SJCRH30 (cell line): Measurements from ENCODE around the gene CYB561D2. TPM values are rescaled to one million over a fixed set of nuclear protein-coding genes. Genes with fewer than 3 reads are reported as not detected.
A peak's percentile ranks its signal among the peaks of the same experiment; 100 is the strongest.

Source experiments
- DNase-seq, 2 experiments: peaks; one replicate each; pipeline ENCODE4 v3.0.0-alpha.2; 2015 to 2020
- H3K27ac ChIP-seq: fragments of 250-450 bp; sonication (Bioruptor Pico); 2 replicates; pipeline ENCODE4 v1.5.1; 2020; ENCODE audit warnings: mild to moderate bottlenecking, moderate library complexity
- H3K27me3 ChIP-seq: fragments of 250-450 bp; sonication (Bioruptor Pico); 2 replicates; pipeline ENCODE4 v1.5.1; 2020; ENCODE audit warnings: mild to moderate bottlenecking, moderate library complexity
- H3K36me3 ChIP-seq: fragments of 250-450 bp; sonication (Bioruptor Pico); 2 replicates; pipeline ENCODE4 v1.5.1; 2020; ENCODE audit warnings: mild to moderate bottlenecking, moderate library complexity
- H3K4me1 ChIP-seq: fragments of 250-450 bp; sonication (Bioruptor Pico); 2 replicates; pipeline ENCODE4 v1.5.1; 2020; ENCODE audit warnings: mild to moderate bottlenecking, moderate library complexity
- H3K4me3 ChIP-seq: fragments of 250-450 bp; sonication (Bioruptor Pico); 2 replicates; pipeline ENCODE4 v1.5.1; 2020; ENCODE audit warnings: mild to moderate bottlenecking, moderate library complexity
- H3K9me3 ChIP-seq: fragments of 250-450 bp; sonication (Bioruptor Pico); replicated peaks from 2 replicates; pipeline ENCODE4 v1.5.1; 2020; ENCODE audit warnings: mild to moderate bottlenecking, moderate library complexity
- total RNA-seq: library from RNA; depleted of rRNA; stranded (reverse); fragments of >200 nt; shearing (Covaris generic); gene quantifications from 2 replicates; pipeline ENCODE4 v1.2.3, GENCODE V29; 2014

Gene CYB561D2
- total RNA-seq, 1 experiment from 2014 or later, result 6.5 TPM

GRCh38 chr3:50327943-50328691, 22.5 kb upstream of the CYB561D2 start, which contains the start of gene TUSC2:
TUSC2 (minus strand) TSS chr3:50328223; CDS start chr3:50328099, 124 bp downstream.
- no peaks in the 10 kb centered on the region for H3K27me3 ChIP-seq
- peak; percentile 95 to 97 for DNase-seq
- H3K27ac ChIP-seq, result peak within 1 kb of the TSS; percentile 11; the same call in 1 of the 2 replicates
- no peaks in the 10 kb centered on the region for H3K9me3 ChIP-seq
- peaks cover 23% of the 10 kb centered on the region; the same call in 1 of the 2 replicates for H3K36me3 ChIP-seq
- H3K4me3 ChIP-seq, result peak within 1 kb of the TSS; percentile 90
- peaks cover 4% of the 10 kb centered on the region; the same call in 1 of the 2 replicates for H3K4me1 ChIP-seq

GRCh38 chr3:50330330-50330729, 20.3 kb upstream of the CYB561D2 start:
- Histone ChIP-seq H3K36me3 (peaks cover 23% of the 10 kb centered on the region; the same call in 1 of the 2 replicates), H3K27me3 (no peaks in the 10 kb centered on the region), H3K27ac (no peak overlapping the region), H3K4me1 (no peaks in the 10 kb centered on the region), H3K9me3 (no peaks in the 10 kb centered on the region), H3K4me3 (no peak overlapping the region)
- DNase-seq, result no peak

- Histone ChIP-seq H3K9me3 (no peaks in the 10 kb centered on the region), H3K4me1 (peaks cover 4% of the 10 kb centered on the region; the same call in 1 of the 2 replicates), H3K36me3 (peaks cover 23% of the 10 kb centered on the region; the same call in 1 of the 2 replicates), H3K27ac (no peak overlapping the region), H3K4me3 (no peak overlapping the region), H3K27me3 (no peaks in the 10 kb centered on the region)
- no peak for DNase-seq
Measured at GRCh38 chr3:50331364-50331907, 19.2 kb upstream of the CYB561D2 start.

GRCh38 chr3:50333744-50334328, 16.8 kb upstream of the CYB561D2 start:
- H3K27me3 ChIP-seq, result no peaks in the 10 kb centered on the region
- H3K9me3 ChIP-seq, result no peaks in the 10 kb centered on the region
- H3K27ac ChIP-seq, result no peak overlapping the region
- peaks cover 23% of the 10 kb centered on the region; the same call in 1 of the 2 replicates for H3K36me3 ChIP-seq
- no peak overlapping the region for H3K4me3 ChIP-seq
- DNase-seq, result no peak
- peaks cover 4% of the 10 kb centered on the region; the same call in 1 of the 2 replicates for H3K4me1 ChIP-seq

GRCh38 chr3:50334339-50335075, 16.2 kb upstream of the CYB561D2 start:
- H3K4me3 ChIP-seq, result no peak overlapping the region
- no peak for DNase-seq
- peaks cover 4% of the 10 kb centered on the region; the same call in 1 of the 2 replicates for H3K4me1 ChIP-seq
- no peaks in the 10 kb centered on the region for H3K9me3 ChIP-seq
- peaks cover 23% of the 10 kb centered on the region; the same call in 1 of the 2 replicates for H3K36me3 ChIP-seq
- no peak overlapping the region for H3K27ac ChIP-seq
- no peaks in the 10 kb centered on the region for H3K27me3 ChIP-seq

- peak overlapping the region; percentile 79 for H3K4me3 ChIP-seq
- peak overlapping the region; percentile 67 for H3K27ac ChIP-seq
- no peaks in the 10 kb centered on the region for H3K9me3 ChIP-seq
- H3K4me1 ChIP-seq, result peaks cover 4% of the 10 kb centered on the region; the same call in 1 of the 2 replicates
- H3K36me3 ChIP-seq, result peaks cover 6% of the 10 kb centered on the region; the same call in 1 of the 2 replicates
- H3K27me3 ChIP-seq, result no peaks in the 10 kb centered on the region
- peak in 1 of 2 experiments; percentile 38 for DNase-seq
Measured at GRCh38 chr3:50336452-50337174, 14.0 kb upstream of the CYB561D2 start.

GRCh38 chr3:50337175-50337861, 13.3 kb upstream of the CYB561D2 start:
- peaks cover 4% of the 10 kb centered on the region; the same call in 1 of the 2 replicates for H3K4me1 ChIP-seq
- H3K9me3 ChIP-seq, result no peaks in the 10 kb centered on the region
- H3K4me3 ChIP-seq, result peak overlapping the region; percentile 79
- H3K36me3 ChIP-seq, result 0 out of 2 replicates have a peak, but pooled peaks cover under 1% of the 10 kb centered on the region
- H3K27me3 ChIP-seq, result no peaks in the 10 kb centered on the region
- peak overlapping the region; percentile 67 for H3K27ac ChIP-seq
- DNase-seq, result peak; percentile 98 to 99

- H3K36me3 ChIP-seq, result no peaks in the 10 kb centered on the region
- no peaks in the 10 kb centered on the region for H3K27me3 ChIP-seq
- no peaks in the 10 kb centered on the region for H3K9me3 ChIP-seq
- peaks cover 4% of the 10 kb centered on the region; the same call in 1 of the 2 replicates for H3K4me1 ChIP-seq
- no peak overlapping the region for H3K27ac ChIP-seq
- no peak for DNase-seq
- no peak overlapping the region for H3K4me3 ChIP-seq
Measured at GRCh38 chr3:50338965-50339364, 11.7 kb upstream of the CYB561D2 start.

- no peak overlapping the region for H3K4me3 ChIP-seq
- no peak for DNase-seq
- H3K9me3 ChIP-seq, result no peaks in the 10 kb centered on the region
- no peaks in the 10 kb centered on the region for H3K27me3 ChIP-seq
- no peak overlapping the region for H3K27ac ChIP-seq
- H3K4me1 ChIP-seq, result peaks cover 4% of the 10 kb centered on the region; the same call in 1 of the 2 replicates
- no peaks in the 10 kb centered on the region for H3K36me3 ChIP-seq
Measured at GRCh38 chr3:50339485-50340146, 11.0 kb upstream of the CYB561D2 start.

- Histone ChIP-seq H3K9me3 (no peaks in the 10 kb centered on the region), H3K4me3 (no peak overlapping the region), H3K36me3 (no peaks in the 10 kb centered on the region), H3K27ac (no peak overlapping the region), H3K27me3 (no peaks in the 10 kb centered on the region), H3K4me1 (peaks cover 4% of the 10 kb centered on the region; the same call in 1 of the 2 replicates)
- DNase-seq, result no peak
Measured at GRCh38 chr3:50340147-50340447, 10.6 kb upstream of the CYB561D2 start.

GRCh38 chr3:50340448-50341329, 10.0 kb upstream of the CYB561D2 start, which contains the start of gene RASSF1:
RASSF1 (minus strand) TSS chr3:50340836; CDS start chr3:50340805, 31 bp downstream.
- H3K9me3 ChIP-seq, result no peaks in the 10 kb centered on the region
- no peak within 1 kb of the TSS for H3K27ac ChIP-seq
- no peak for DNase-seq
- no peak within 1 kb of the TSS for H3K4me3 ChIP-seq
- peaks cover 3% of the 10 kb centered on the region; the same call in 1 of the 2 replicates for H3K4me1 ChIP-seq
- H3K27me3 ChIP-seq, result no peaks in the 10 kb centered on the region
- H3K36me3 ChIP-seq, result no peaks in the 10 kb centered on the region

- H3K27ac ChIP-seq, result no peak overlapping the region
- no peak overlapping the region for H3K4me3 ChIP-seq
- no peaks in the 10 kb centered on the region for H3K9me3 ChIP-seq
- no peaks in the 10 kb centered on the region for H3K36me3 ChIP-seq
- H3K27me3 ChIP-seq, result no peaks in the 10 kb centered on the region
- no peak for DNase-seq
- H3K4me1 ChIP-seq, result no peaks in the 10 kb centered on the region
Measured at GRCh38 chr3:50341537-50341936, 9.1 kb upstream of the CYB561D2 start.
